GM23338 (cell line): ENCODE measurements around the gene KIF19.

Experiments
- CREB1 ChIP-seq: fragments of 250-450 bp; sonication (Bioruptor Pico); IDR thresholded peaks from 2 replicates; pipeline ENCODE4 v1.5.0; 2020; ENCODE audit warnings: low read depth, mild to moderate bottlenecking, moderate library complexity
- CTCF ChIP-seq, 2 experiments: fragments of 200-600 bp in 1 of 2; sonication (generic) in 1 of 2; conservative IDR thresholded peaks; 2 replicates each; pipeline versions ENCODE4 v1.5.1 to v1.6.1; 2016 to 2017; ENCODE audit warnings: antibody characterized with exemption in 2 of 2, low read depth in 2 of 2, mild to moderate bottlenecking in 2 of 2, moderate library complexity in 1 of 2
- EZH2 ChIP-seq: fragments of 200-600 bp; sonication (generic); IDR thresholded peaks from one replicate; pipeline ENCODE4 v1.8.0; 2017; ENCODE audit warnings: antibody characterized with exemption, mild to moderate bottlenecking, low read depth; ENCODE audit not compliant: unreplicated experiment
- EZH2phosphoT487 ChIP-seq: fragments of 200-600 bp; sonication (generic); IDR thresholded peaks from one replicate; pipeline ENCODE4 v1.8.1; 2018; ENCODE audit warnings: antibody characterized with exemption; ENCODE audit not compliant: unreplicated experiment
- POLR2AphosphoS5 ChIP-seq: IDR thresholded peaks from 2 replicates; pipeline ENCODE4 v1.6.1; 2016; ENCODE audit warnings: antibody characterized with exemption, low read depth
- TF ChIP-seq, protein P1 (sequence below): IDR thresholded peaks from one replicate; pipeline ENCODE4 v1.6.1; 2018; ENCODE audit warnings: antibody characterized with exemption; ENCODE audit not compliant: unreplicated experiment

DNA sequence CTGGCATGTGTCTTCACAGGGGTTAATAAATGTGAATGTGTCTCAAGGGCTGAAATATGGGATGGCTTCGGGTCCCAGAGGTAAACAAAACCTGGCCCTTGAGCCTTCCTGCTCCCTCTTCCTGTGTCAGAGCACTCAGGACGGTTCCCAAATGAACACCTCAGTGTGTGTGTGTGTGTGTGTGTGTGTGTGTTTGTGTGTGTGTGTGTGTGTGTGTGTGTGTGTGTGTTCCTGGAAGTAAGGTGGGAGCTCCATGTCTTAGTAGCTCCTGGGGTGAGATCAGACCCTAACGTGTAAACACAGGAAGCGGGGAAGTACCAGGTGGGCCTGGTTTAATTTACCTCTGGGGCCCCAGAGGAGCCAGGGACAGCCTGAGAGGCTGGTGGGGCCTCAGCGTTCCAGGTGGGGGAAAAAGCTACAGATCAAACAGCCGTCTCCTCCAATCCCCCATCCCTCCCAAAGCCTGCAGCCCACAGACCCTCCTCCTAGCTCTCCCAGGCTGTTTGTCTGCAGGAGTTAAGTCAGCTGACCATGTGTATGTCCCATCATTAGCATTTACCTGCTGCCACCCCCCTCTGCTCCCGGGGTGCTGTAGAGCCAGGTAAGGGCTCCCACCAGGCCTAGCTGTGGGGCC is 6.1 kb downstream of the KIF19 start:
- TF ChIP-seq, protein P1, sequence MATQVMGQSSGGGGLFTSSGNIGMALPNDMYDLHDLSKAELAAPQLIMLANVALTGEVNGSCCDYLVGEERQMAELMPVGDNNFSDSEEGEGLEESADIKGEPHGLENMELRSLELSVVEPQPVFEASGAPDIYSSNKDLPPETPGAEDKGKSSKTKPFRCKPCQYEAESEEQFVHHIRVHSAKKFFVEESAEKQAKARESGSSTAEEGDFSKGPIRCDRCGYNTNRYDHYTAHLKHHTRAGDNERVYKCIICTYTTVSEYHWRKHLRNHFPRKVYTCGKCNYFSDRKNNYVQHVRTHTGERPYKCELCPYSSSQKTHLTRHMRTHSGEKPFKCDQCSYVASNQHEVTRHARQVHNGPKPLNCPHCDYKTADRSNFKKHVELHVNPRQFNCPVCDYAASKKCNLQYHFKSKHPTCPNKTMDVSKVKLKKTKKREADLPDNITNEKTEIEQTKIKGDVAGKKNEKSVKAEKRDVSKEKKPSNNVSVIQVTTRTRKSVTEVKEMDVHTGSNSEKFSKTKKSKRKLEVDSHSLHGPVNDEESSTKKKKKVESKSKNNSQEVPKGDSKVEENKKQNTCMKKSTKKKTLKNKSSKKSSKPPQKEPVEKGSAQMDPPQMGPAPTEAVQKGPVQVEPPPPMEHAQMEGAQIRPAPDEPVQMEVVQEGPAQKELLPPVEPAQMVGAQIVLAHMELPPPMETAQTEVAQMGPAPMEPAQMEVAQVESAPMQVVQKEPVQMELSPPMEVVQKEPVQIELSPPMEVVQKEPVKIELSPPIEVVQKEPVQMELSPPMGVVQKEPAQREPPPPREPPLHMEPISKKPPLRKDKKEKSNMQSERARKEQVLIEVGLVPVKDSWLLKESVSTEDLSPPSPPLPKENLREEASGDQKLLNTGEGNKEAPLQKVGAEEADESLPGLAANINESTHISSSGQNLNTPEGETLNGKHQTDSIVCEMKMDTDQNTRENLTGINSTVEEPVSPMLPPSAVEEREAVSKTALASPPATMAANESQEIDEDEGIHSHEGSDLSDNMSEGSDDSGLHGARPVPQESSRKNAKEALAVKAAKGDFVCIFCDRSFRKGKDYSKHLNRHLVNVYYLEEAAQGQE: no peak
- no peak for TF ChIP-seq CTCF (conservative IDR thresholded peaks at IDR 0.05; ENCODE audit: low read depth in 2 of 2)
- TF ChIP-seq POLR2AphosphoS5: no peak
- TF ChIP-seq CREB1 (CRISPR knock-in tag): no peak
- TF ChIP-seq EZH2: no peak
- TF ChIP-seq EZH2phosphoT487: no peak
